Fibroblast of lung (primary cell): ENCODE results near the gene C1QTNF12. TPM values are rescaled to one million over a fixed set of nuclear protein-coding genes. Genes with fewer than 3 reads are reported as not detected.
A peak's percentile ranks its signal among the peaks of the same experiment; 100 is the strongest.

Experiments
- DNase-seq, 2 donors: peaks; one replicate each; pipeline versions ENCODE4 v3.0.0 to v3.0.0-alpha.2; 2010; ENCODE audit warnings: low read depth in 2 of 2
- H2AFZ ChIP-seq: 2 replicates; pipeline ENCODE4 v1.5.1; 2012; ENCODE audit warnings: low read length, control low read depth, inconsistent platforms
- H3K27ac ChIP-seq: 2 replicates; pipeline ENCODE4 v1.5.1; 2011; ENCODE audit warnings: low read length, control low read depth; ENCODE audit not compliant: insufficient read depth
- H3K27me3 ChIP-seq: 2 replicates; pipeline ENCODE4 v1.5.1; 2011; ENCODE audit warnings: mild to moderate bottlenecking, low read length; ENCODE audit not compliant: control insufficient read depth, insufficient read depth
- H3K36me3 ChIP-seq: 2 replicates; pipeline ENCODE4 v1.5.1; 2011; ENCODE audit warnings: low read length; ENCODE audit not compliant: control insufficient read depth, insufficient read depth
- H3K4me1 ChIP-seq: 2 replicates; pipeline ENCODE4 v1.5.1; 2011; ENCODE audit warnings: low read length; ENCODE audit not compliant: control insufficient read depth, insufficient read depth; ENCODE audit errors: extremely low read depth
- H3K4me2 ChIP-seq: 2 replicates; pipeline ENCODE4 v1.5.1; 2011; ENCODE audit warnings: low read length, control low read depth; ENCODE audit not compliant: insufficient read depth; ENCODE audit errors: extremely low read depth
- H3K4me3 ChIP-seq, 4 experiments: fragments of 200-600 bp in 1 of 4; sonication (generic) in 1 of 4; replicated peaks in 1 of 4; 2 replicates each; pipeline ENCODE4 v1.5.1; 2011 to 2016; ENCODE audit warnings: low read length in 4 of 4, low read depth in 3 of 4, mild to moderate bottlenecking in 3 of 4, control low read depth in 2 of 4, inconsistent platforms in 1 of 4, mixed read lengths in 1 of 4; ENCODE audit not compliant: insufficient read depth in 1 of 4; ENCODE audit errors: control extremely low read depth in 1 of 4
- H3K79me2 ChIP-seq: 2 replicates; pipeline ENCODE4 v1.5.1; 2012; ENCODE audit warnings: mild to moderate bottlenecking, low read length, inconsistent platforms; ENCODE audit not compliant: control insufficient read depth, insufficient read depth
- H3K9ac ChIP-seq: 2 replicates; pipeline ENCODE4 v1.5.1; 2011; ENCODE audit warnings: mild to moderate bottlenecking, low read length, control low read depth; ENCODE audit not compliant: insufficient read depth
- H3K9me3 ChIP-seq: 2 replicates; pipeline ENCODE4 v1.5.1; 2012; ENCODE audit warnings: low read depth, low read length; ENCODE audit not compliant: control insufficient read depth, insufficient read depth
- H4K20me1 ChIP-seq: 2 replicates; pipeline ENCODE4 v1.5.1; 2011; ENCODE audit warnings: low read length; ENCODE audit not compliant: control insufficient read depth, insufficient read depth; ENCODE audit errors: extremely low read depth
- EZH2 ChIP-seq: IDR thresholded peaks from 2 replicates; pipeline ENCODE4 v1.5.1; 2012; ENCODE audit warnings: low read length, control low read depth, mild to moderate bottlenecking; ENCODE audit errors: missing control alignments
- polyA plus RNA-seq, 2 donors: library from polyadenylated mRNA; depleted of rRNA in 1 of 2; stranded (reverse) in 1 of 2; unstranded in 1 of 2; fragments of >200 nt; gene quantifications; 2 replicates each; pipeline ENCODE4 v1.2.1, GENCODE V29; 2011 to 2012; ENCODE audit warnings: missing spikeins in 1 of 2
- total RNA-seq: library from RNA; depleted of rRNA; stranded (reverse); fragments of >200 nt; gene quantifications from 2 replicates; pipeline ENCODE4 v1.2.1, GENCODE V29; 2014
- TF ChIP-seq, protein P1 (sequence below), 2 donors: IDR thresholded peaks in 1 of 2; conservative IDR thresholded peaks in 1 of 2; 1 replicate in 1 of 2; 2 replicates in 1 of 2; pipeline ENCODE4 v1.5.1; 2011 to 2012; ENCODE audit warnings: low read length in 2 of 2, control low read depth in 1 of 2, inconsistent platforms in 1 of 2, low read depth in 1 of 2, mild to moderate bottlenecking in 1 of 2

Gene C1QTNF12
- total and polyA plus RNA-seq, 2 donors (not counting 1 experiment from before 2014, with no cell fraction given), result 0.27 to 4.1 TPM

- DNase-seq, result peak; percentile 11 to 44
- peak overlapping the region; percentile 68 for H3K4me2 ChIP-seq
- peak overlapping the region in 1 of 4 experiments; percentile 49 for H3K4me3 ChIP-seq
- TF ChIP-seq EZH2, result no peak
- TF ChIP-seq, protein P1, sequence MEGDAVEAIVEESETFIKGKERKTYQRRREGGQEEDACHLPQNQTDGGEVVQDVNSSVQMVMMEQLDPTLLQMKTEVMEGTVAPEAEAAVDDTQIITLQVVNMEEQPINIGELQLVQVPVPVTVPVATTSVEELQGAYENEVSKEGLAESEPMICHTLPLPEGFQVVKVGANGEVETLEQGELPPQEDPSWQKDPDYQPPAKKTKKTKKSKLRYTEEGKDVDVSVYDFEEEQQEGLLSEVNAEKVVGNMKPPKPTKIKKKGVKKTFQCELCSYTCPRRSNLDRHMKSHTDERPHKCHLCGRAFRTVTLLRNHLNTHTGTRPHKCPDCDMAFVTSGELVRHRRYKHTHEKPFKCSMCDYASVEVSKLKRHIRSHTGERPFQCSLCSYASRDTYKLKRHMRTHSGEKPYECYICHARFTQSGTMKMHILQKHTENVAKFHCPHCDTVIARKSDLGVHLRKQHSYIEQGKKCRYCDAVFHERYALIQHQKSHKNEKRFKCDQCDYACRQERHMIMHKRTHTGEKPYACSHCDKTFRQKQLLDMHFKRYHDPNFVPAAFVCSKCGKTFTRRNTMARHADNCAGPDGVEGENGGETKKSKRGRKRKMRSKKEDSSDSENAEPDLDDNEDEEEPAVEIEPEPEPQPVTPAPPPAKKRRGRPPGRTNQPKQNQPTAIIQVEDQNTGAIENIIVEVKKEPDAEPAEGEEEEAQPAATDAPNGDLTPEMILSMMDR (conservative IDR thresholded peaks at IDR 0.05 in 1 of 2, IDR thresholded peaks at IDR 0.05 in 1 of 2; ENCODE audit: low read depth in 1 of 2, low read length in 2 of 2), result no peak
- no peaks in the 10 kb centered on the region for H3K27me3 ChIP-seq
- no peaks in the 10 kb centered on the region for H3K4me1 ChIP-seq
- peak overlapping the region; percentile 2 for H3K9ac ChIP-seq
- no peak overlapping the region for H3K27ac ChIP-seq
- no peaks in the 10 kb centered on the region for H3K36me3 ChIP-seq
- no peaks in the 10 kb centered on the region for H3K79me2 ChIP-seq
- no peaks in the 10 kb centered on the region for H4K20me1 ChIP-seq
- no peaks in the 10 kb centered on the region for H3K9me3 ChIP-seq
- H2AFZ ChIP-seq, result no peak overlapping the region
Observed at GRCh38 chr1:1200876-1201810, 45.4 kb downstream of the C1QTNF12 start.

GRCh38 chr1:1199961-1200875 lies 46.3 kb downstream of the C1QTNF12 start:
- H3K4me3 ChIP-seq, result no peak overlapping the region
- no peak overlapping the region for H3K4me2 ChIP-seq

More at GRCh38 chr1:1199961-1200875, 46.3 kb downstream of the C1QTNF12 start:
- Histone ChIP-seq H3K9ac (no peak overlapping the region), H3K4me1 (no peaks in the 10 kb centered on the region), H2AFZ (no peak overlapping the region), H3K36me3 (no peaks in the 10 kb centered on the region), H3K27ac (no peak overlapping the region), H3K9me3 (no peaks in the 10 kb centered on the region), H3K79me2 (no peaks in the 10 kb centered on the region), H4K20me1 (no peaks in the 10 kb centered on the region), H3K27me3 (no peaks in the 10 kb centered on the region)
- no peak for TF ChIP-seq EZH2
- TF ChIP-seq, protein P1 (conservative IDR thresholded peaks at IDR 0.05 in 1 of 2, IDR thresholded peaks at IDR 0.05 in 1 of 2; ENCODE audit: low read depth in 1 of 2, low read length in 2 of 2), result no peak
- DNase-seq, result no peak
